KMS-11 (cell line): Measurements from ENCODE around the gene SYPL1.

Experiments
- H2AFZ ChIP-seq: fragments of 200-600 bp; sonication (generic); 2 replicates; pipeline ENCODE4 v1.6.1; 2016; ENCODE audit warnings: antibody characterized with exemption, mixed run types, low read depth
- H3K27ac ChIP-seq: fragments of 200-600 bp; sonication (generic); 2 replicates; pipeline ENCODE4 v1.6.1; 2016; ENCODE audit warnings: mild to moderate bottlenecking, mixed run types
- H3K27me3 ChIP-seq: fragments of 200-600 bp; sonication (generic); 2 replicates; pipeline ENCODE4 v1.6.1; 2017; ENCODE audit warnings: mild to moderate bottlenecking, low read depth, mixed run types, moderate library complexity; ENCODE audit not compliant: insufficient read depth
- H3K36me3 ChIP-seq: fragments of 200-600 bp; sonication (generic); 2 replicates; pipeline ENCODE4 v1.6.1; 2017; ENCODE audit warnings: mild to moderate bottlenecking, mixed run types; ENCODE audit not compliant: insufficient read depth
- H3K4me1 ChIP-seq: fragments of 200-600 bp; sonication (generic); 2 replicates; pipeline ENCODE4 v1.6.1; 2016; ENCODE audit warnings: mild to moderate bottlenecking, low read depth, mixed run types; ENCODE audit not compliant: poor library complexity, severe bottlenecking
- H3K4me2 ChIP-seq: fragments of 200-600 bp; sonication (generic); 2 replicates; pipeline ENCODE4 v1.7.0; 2016; ENCODE audit warnings: mild to moderate bottlenecking, mixed run types
- H3K4me3 ChIP-seq: fragments of 200-600 bp; sonication (generic); IDR thresholded peaks from 2 replicates; pipeline ENCODE4 v1.6.1; 2017; ENCODE audit warnings: low read depth, low read length, mixed read lengths; ENCODE audit not compliant: insufficient read depth
- H3K79me2 ChIP-seq: fragments of 200-600 bp; sonication (generic); 2 replicates; pipeline ENCODE4 v1.6.1; 2016; ENCODE audit warnings: low read depth, mixed run types; ENCODE audit not compliant: insufficient read depth
- H3K9ac ChIP-seq: fragments of 200-600 bp; sonication (generic); 2 replicates; pipeline ENCODE4 v1.6.1; 2016; ENCODE audit warnings: mild to moderate bottlenecking, mixed run types
- H4K20me1 ChIP-seq: fragments of 200-600 bp; sonication (generic); 2 replicates; pipeline ENCODE4 v1.6.1; 2016; ENCODE audit warnings: mild to moderate bottlenecking, mixed run types; ENCODE audit not compliant: insufficient read depth
- CTCF ChIP-seq: fragments of 200-600 bp; sonication (generic); conservative IDR thresholded peaks from 2 replicates; pipeline ENCODE4 v1.6.1; 2017; ENCODE audit warnings: low read depth, mild to moderate bottlenecking, antibody characterized with exemption, low read length, moderate library complexity, mixed read lengths

Gene SYPL1

GRCh38 chr7:106109521-106110237 is 2.4 kb downstream of the SYPL1 start:
- H3K4me1 ChIP-seq = peaks cover 42% of the 10 kb centered on the region
- TF ChIP-seq CTCF = no peak
- H3K36me3 ChIP-seq = no peaks in the 10 kb centered on the region
- H3K27ac ChIP-seq = no peak overlapping the region
- H4K20me1 ChIP-seq = 0 out of 2 replicates have a peak, but pooled peaks cover 7% of the 10 kb centered on the region
- no peaks in the 10 kb centered on the region for H3K27me3 ChIP-seq
- peaks cover 46% of the 10 kb centered on the region for H3K79me2 ChIP-seq
- no peak overlapping the region for H3K9ac ChIP-seq
- no peak overlapping the region for H3K4me3 ChIP-seq
- no peak overlapping the region for H3K4me2 ChIP-seq
- H2AFZ ChIP-seq = no peak overlapping the region

GRCh38 chr7:106108991-106109390 is 3.1 kb downstream of the SYPL1 start:
- no peak overlapping the region for H3K27ac ChIP-seq
- H3K4me1 ChIP-seq = peaks cover 42% of the 10 kb centered on the region
- H3K4me2 ChIP-seq = no peak overlapping the region
- no peak overlapping the region for H3K9ac ChIP-seq
- H3K79me2 ChIP-seq = peaks cover 46% of the 10 kb centered on the region
- no peak overlapping the region for H2AFZ ChIP-seq
- no peak for TF ChIP-seq CTCF
- no peak overlapping the region for H3K4me3 ChIP-seq
- no peaks in the 10 kb centered on the region for H3K36me3 ChIP-seq
- 0 out of 2 replicates have a peak, but pooled peaks cover 7% of the 10 kb centered on the region for H4K20me1 ChIP-seq
- no peaks in the 10 kb centered on the region for H3K27me3 ChIP-seq

GRCh38 chr7:106104721-106105260 is 7.3 kb downstream of the SYPL1 start:
- no peak overlapping the region for H3K4me3 ChIP-seq
- peaks cover 47% of the 10 kb centered on the region for H3K79me2 ChIP-seq
- no peak overlapping the region for H2AFZ ChIP-seq
- H3K27ac ChIP-seq = no peak overlapping the region
- TF ChIP-seq CTCF = no peak
- no peak overlapping the region for H3K9ac ChIP-seq
- H4K20me1 ChIP-seq = 0 out of 2 replicates have a peak, but pooled peaks cover 7% of the 10 kb centered on the region
- no peak overlapping the region for H3K4me2 ChIP-seq
- no peaks in the 10 kb centered on the region for H3K27me3 ChIP-seq
- no peaks in the 10 kb centered on the region for H3K36me3 ChIP-seq
- H3K4me1 ChIP-seq = peaks cover 30% of the 10 kb centered on the region

- H3K4me1 ChIP-seq = peaks cover 38% of the 10 kb centered on the region
- no peak overlapping the region for H2AFZ ChIP-seq
- no peaks in the 10 kb centered on the region for H3K36me3 ChIP-seq
- no peak for TF ChIP-seq CTCF
- 0 out of 2 replicates have a peak, but pooled peaks cover 7% of the 10 kb centered on the region for H4K20me1 ChIP-seq
- no peak overlapping the region for H3K4me2 ChIP-seq
- H3K79me2 ChIP-seq = peaks cover 37% of the 10 kb centered on the region
- H3K9ac ChIP-seq = no peak overlapping the region
- H3K4me3 ChIP-seq = no peak overlapping the region
- no peaks in the 10 kb centered on the region for H3K27me3 ChIP-seq
- H3K27ac ChIP-seq = no peak overlapping the region
Observed at GRCh38 chr7:106102387-106102966, 9.6 kb downstream of the SYPL1 start.
